ENCODE measurements around the gene PRAC2. TPM values are rescaled to one million over a fixed set of nuclear protein-coding genes. Genes with fewer than 3 reads are reported as not detected.

PRAC2 gene
- total and polyA plus RNA-seq, 12 donors = not detected

DNA sequence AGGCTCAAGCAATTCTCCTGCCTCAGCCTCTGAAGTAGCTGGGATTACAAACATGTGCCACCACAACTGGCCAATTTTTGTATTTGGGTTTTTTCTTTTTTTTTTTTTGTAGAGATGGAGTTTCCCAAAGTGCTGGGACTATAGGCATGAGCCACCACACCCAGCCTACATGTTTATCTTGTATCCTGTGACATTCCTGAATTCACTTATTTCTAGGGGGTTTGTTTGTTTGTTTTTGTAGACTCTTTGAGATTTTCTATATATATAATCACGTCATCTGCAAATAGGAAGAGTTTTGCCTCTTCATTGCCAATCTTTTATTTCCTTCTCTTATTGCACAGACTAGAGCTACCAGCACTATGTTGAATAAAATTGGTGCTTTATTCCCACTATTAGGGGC, 29.8 kb upstream of the PRAC2 start:
- Histone ChIP-seq H3K4me3 (no peak overlapping the region), H3K36me3 (replicated peaks in 1 of 2) (no peaks in the 10 kb centered on the region), H3K27me3 (peaks cover 40% of the 10 kb centered on the region), H3K9me3 (replicated peaks in 1 of 3) (no peaks in the 10 kb centered on the region), H3K27ac (no peak overlapping the region), H3K4me1 (replicated peaks in 1 of 2) (no peaks in the 10 kb centered on the region)
- intact Hi-C loops (cut with DNase I) = no loop called here
- 31 to 59% (median 47%) methylated on average over 1 of the region's 1 CpG for WGBS, 4 donors
- no peak for TF ChIP-seq POLR2A (IDR thresholded peaks at IDR 0.05)
- TF ChIP-seq CTCF (IDR thresholded peaks at IDR 0.05) = no peak
- no peak for DNase-seq

- Histone ChIP-seq H3K4me3 (no peak overlapping the region), H3K27ac (no peak overlapping the region), H3K9me3 (replicated peaks in 1 of 3) (no peaks in the 10 kb centered on the region), H3K36me3 (replicated peaks in 1 of 2) (no peaks in the 10 kb centered on the region), H3K27me3 (peaks cover 37% of the 10 kb centered on the region), H3K4me1 (replicated peaks in 1 of 2) (no peaks in the 10 kb centered on the region)
- 85 to 91% (median 87%) methylated on average over 10 of the region's 10 CpGs for WGBS, 4 donors
- TF ChIP-seq POLR2A (IDR thresholded peaks at IDR 0.05) = no peak
- TF ChIP-seq CTCF (IDR thresholded peaks at IDR 0.05) = no peak
- no peak for DNase-seq
- intact Hi-C loops (cut with DNase I) = no loop called here
Observed at GRCh38 chr17:48701864-48702532, 21.0 kb upstream of the PRAC2 start.

DNA sequence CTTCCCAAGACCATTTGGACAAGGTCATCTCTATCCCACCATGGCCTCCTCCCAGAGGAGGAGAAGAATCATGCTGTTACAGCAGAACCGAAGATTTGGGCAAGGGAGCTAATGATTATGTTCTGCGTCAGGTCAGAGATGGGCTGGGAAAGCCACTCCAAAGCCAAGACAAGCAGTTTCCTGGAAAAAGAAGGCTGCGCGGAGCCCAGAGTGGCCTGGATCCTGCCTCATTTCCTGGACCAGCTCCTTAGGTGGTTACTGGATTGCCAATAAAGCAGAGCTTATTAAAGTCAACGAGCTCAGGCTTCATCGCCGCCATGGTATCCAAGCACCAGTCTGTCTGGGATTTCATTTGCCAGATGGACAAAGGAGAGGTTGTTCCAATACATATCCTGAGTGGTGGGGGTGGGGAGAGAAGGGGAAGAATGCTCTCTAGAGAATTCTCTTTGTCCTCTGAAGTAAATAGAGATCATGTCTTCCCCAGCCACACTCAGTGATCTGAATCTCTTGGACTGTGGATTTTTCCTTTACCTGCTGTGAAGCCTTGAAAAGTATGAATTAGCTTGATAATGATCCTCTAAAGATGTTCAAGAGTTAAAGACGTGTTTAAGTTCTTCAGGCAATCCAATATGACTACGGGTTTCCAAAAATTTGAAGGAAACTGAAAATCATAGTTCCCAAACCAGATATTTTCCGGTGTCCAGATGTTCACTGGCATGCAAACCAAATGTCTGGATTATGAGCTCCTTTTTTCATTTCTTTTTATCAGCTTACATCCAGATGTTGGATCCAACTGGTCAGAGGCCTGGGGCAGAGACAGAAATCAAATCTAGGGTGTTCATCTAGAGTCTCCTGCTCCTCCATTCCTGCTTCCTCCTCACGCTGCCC, 18.4 kb upstream of the PRAC2 start:
- TF ChIP-seq POLR2A (IDR thresholded peaks at IDR 0.05) = no peak
- TF ChIP-seq CTCF (IDR thresholded peaks at IDR 0.05) = no peak
- no peak for DNase-seq
- WGBS, 4 donors = 76 to 82% (median 78%) methylated on average over 8 to 11 of the region's 11 CpGs
- Histone ChIP-seq H3K27me3 (peaks cover 44% of the 10 kb centered on the region), H3K27ac (no peak overlapping the region), H3K4me1 (replicated peaks in 1 of 2) (no peaks in the 10 kb centered on the region), H3K36me3 (replicated peaks in 1 of 2) (no peaks in the 10 kb centered on the region), H3K4me3 (no peak overlapping the region), H3K9me3 (replicated peaks in 1 of 3) (no peaks in the 10 kb centered on the region)
- intact Hi-C loops (cut with DNase I) = no loop called here

- no peak for TF ChIP-seq CTCF (IDR thresholded peaks at IDR 0.05)
- TF ChIP-seq POLR2A (IDR thresholded peaks at IDR 0.05) = no peak
- intact Hi-C loops (cut with DNase I) = no loop called here
- no peaks in the 10 kb centered on the region for H3K9me3 ChIP-seq (replicated peaks in 1 of 3)
- 67 to 69% (median 68%) methylated on average over 4 of the region's 4 CpGs for WGBS, 4 donors
- H3K27ac ChIP-seq = no peak overlapping the region
- H3K36me3 ChIP-seq (replicated peaks in 1 of 2) = no peaks in the 10 kb centered on the region
- H3K27me3 ChIP-seq = peaks cover 62% of the 10 kb centered on the region
- no peaks in the 10 kb centered on the region for H3K4me1 ChIP-seq (replicated peaks in 1 of 2)
- no peak overlapping the region for H3K4me3 ChIP-seq
- no peak for DNase-seq
Observed at GRCh38 chr17:48711128-48711527, 11.9 kb upstream of the PRAC2 start.
